K562 (cell line): ENCODE measurements around the gene EPB41L3. TPM values are rescaled to one million over a fixed set of nuclear protein-coding genes. Genes with fewer than 3 reads are reported as not detected.

Experiments
- ATAC-seq: fragments of 200-7000 bp; cut with Tn5 transposase; 3 replicates; pipeline ENCODE4 v1.9.1; 2020; ENCODE audit warnings: moderate library complexity
- BruUV-seq: library from RNA; stranded (reverse); fragments of 400-500 nt; replicated peaks from 2 replicates; lab custom pipeline; 2021; lab: Mats Ljungman, UMichigan
- CTCF ChIA-PET: fragments of 300-600 bp; formaldehyde crosslinking; extraction: SDS; loops from one replicate; lab custom pipeline; 2021; ENCODE audit warnings: low intra/inter-chr PET ratio; lab: Yijun Ruan, JAX
- POLR2A ChIA-PET: fragments of 300-600, 350-650 bp; sonication (Branson Sonifier 250); formaldehyde crosslinking; extraction: SDS; loops from one replicate; lab custom pipeline; 2021; ENCODE audit warnings: antibody characterized with exemption, inconsistent platforms; lab: Yijun Ruan, JAX
- DNase-seq, 4 experiments: peaks; one replicate each; pipeline versions ENCODE4 v3.0.0 to v3.0.0-alpha.2; 2011 to 2018; ENCODE audit warnings: low spot score in 3 of 4, mixed read lengths in 3 of 4; ENCODE audit errors: extremely low read depth in 1 of 4
- FAIRE-seq: peaks from 2 replicates; lab custom pipeline; 2011; peaks lifted over from hg19 to GRCh38; lab: Jason Lieb, UNC
- H2AFZ ChIP-seq: 2 replicates; pipeline ENCODE4 v1.6.0; 2011; ENCODE audit warnings: low read depth, low read length, control low read depth, inconsistent platforms
- H3K27ac ChIP-seq: fragments of 200-600 bp; 3 replicates; pipeline ENCODE4 v1.8.0; 2011; ENCODE audit warnings: low read depth, mild to moderate bottlenecking, control low read depth, inconsistent platforms, low read length, moderate library complexity, mixed read lengths; ENCODE audit errors: extremely low read depth
- H3K27me3 ChIP-seq, 2 experiments: fragments of 300-600 bp in 1 of 2; 2 replicates in 1 of 2; 3 replicates in 1 of 2; pipeline versions ENCODE4 v1.6.0 to v1.8.0; 2011; ENCODE audit warnings: inconsistent platforms in 2 of 2, low read length in 2 of 2, mild to moderate bottlenecking in 1 of 2, mixed read lengths in 1 of 2, moderate library complexity in 1 of 2; ENCODE audit not compliant: control insufficient read depth in 2 of 2, insufficient read depth in 2 of 2
- H3K36me3 ChIP-seq: fragments of 300-600 bp; 3 replicates; pipeline ENCODE4 v1.8.0; 2011; ENCODE audit warnings: mild to moderate bottlenecking, low read length, inconsistent platforms; ENCODE audit not compliant: control insufficient read depth, insufficient read depth
- H3K4me1 ChIP-seq, 2 experiments: fragments of 200-600 bp in 1 of 2; replicated peaks in 1 of 2; 2 replicates in 1 of 2; 3 replicates in 1 of 2; pipeline versions ENCODE4 v1.5.1 to v1.8.0; 2011; ENCODE audit warnings: inconsistent platforms in 2 of 2, low read length in 2 of 2, mild to moderate bottlenecking in 1 of 2, mixed read lengths in 1 of 2, moderate library complexity in 1 of 2; ENCODE audit not compliant: control insufficient read depth in 2 of 2, insufficient read depth in 2 of 2
- H3K4me2 ChIP-seq: 2 replicates; pipeline ENCODE4 v1.6.1; 2011; ENCODE audit warnings: low read length, control low read depth, inconsistent platforms, mixed read lengths; ENCODE audit not compliant: insufficient read depth
- H3K4me3 ChIP-seq: fragments of 200-600 bp; sonication (generic), shearing (Covaris generic); 2 replicates; pipeline ENCODE4 v1.5.1; 2016; ENCODE audit warnings: control low read depth, inconsistent platforms
- H3K79me2 ChIP-seq: fragments of 200-600 bp; 3 replicates; pipeline ENCODE4 v1.8.0; 2011; ENCODE audit warnings: low read length, inconsistent platforms; ENCODE audit not compliant: control insufficient read depth, insufficient read depth
- H3K9ac ChIP-seq, 2 experiments: 2 replicates each; pipeline versions ENCODE4 v1.6.0 to v1.6.1; 2011; ENCODE audit warnings: low read depth in 2 of 2, low read length in 2 of 2, control low read depth in 1 of 2, inconsistent platforms in 1 of 2, mild to moderate bottlenecking in 1 of 2, mixed read lengths in 1 of 2; ENCODE audit not compliant: insufficient read depth in 1 of 2
- H3K9me1 ChIP-seq: one replicate; pipeline ENCODE4 v1.6.0; 2011; ENCODE audit warnings: inconsistent platforms, mild to moderate bottlenecking, low read length, moderate library complexity; ENCODE audit not compliant: control insufficient read depth, insufficient read depth
- H3K9me3 ChIP-seq: replicated peaks from 2 replicates; pipeline ENCODE4 v1.5.1; 2011; ENCODE audit warnings: low read depth, low read length, inconsistent platforms; ENCODE audit not compliant: control insufficient read depth, insufficient read depth
- H4K20me1 ChIP-seq: replicated peaks from 2 replicates; pipeline ENCODE4 v1.6.1; 2011; ENCODE audit warnings: low read length, inconsistent platforms, mixed read lengths; ENCODE audit not compliant: control insufficient read depth, insufficient read depth
- CGGBP1 ChIP-seq: fragments of 250-450 bp; sonication (Bioruptor Pico); IDR thresholded peaks from 2 replicates; pipeline ENCODE4 v1.9.0; 2021; ENCODE audit warnings: mild to moderate bottlenecking
- CTCF ChIP-seq, 3 experiments: IDR thresholded peaks in 2 of 3; conservative IDR thresholded peaks in 1 of 3; 2 replicates each; pipeline ENCODE4 v1.5.1; 2011 to 2012; ENCODE audit warnings: low read length in 3 of 3, mild to moderate bottlenecking in 3 of 3, control low read depth in 2 of 3, improper control_type of control experiment in 1 of 3, inconsistent platforms in 1 of 3, low read depth in 1 of 3, mixed read lengths in 1 of 3, moderate library complexity in 1 of 3; ENCODE audit not compliant: insufficient read depth in 2 of 3
- EZH2 ChIP-seq: IDR thresholded peaks from 2 replicates; pipeline ENCODE4 v1.6.1; 2012; ENCODE audit warnings: low read depth, mild to moderate bottlenecking, inconsistent platforms, low read length, borderline replicate concordance
- MCM7 ChIP-seq, 2 experiments: fragments of 450-650 bp; IDR thresholded peaks; 2 replicates each; pipeline ENCODE4 v1.6.1; 2016 to 2018
- MIER1 ChIP-seq: fragments of 450-650 bp; IDR thresholded peaks from 2 replicates; pipeline ENCODE4 v1.6.1; 2016; ENCODE audit warnings: antibody characterized with exemption, mild to moderate bottlenecking, low read depth
- NFIC ChIP-seq: fragments of 450-650 bp; IDR thresholded peaks from 2 replicates; pipeline ENCODE4 v1.6.1; 2017; ENCODE audit warnings: mild to moderate bottlenecking, inconsistent platforms
- RBM22 ChIP-seq: fragments of 200-400 bp; formaldehyde crosslinking; IDR thresholded peaks from 2 replicates; pipeline ENCODE4 v1.6.1; 2018; ENCODE audit warnings: low read length, low read depth; ENCODE audit not compliant: poor library complexity, severe bottlenecking
- SETDB1 ChIP-seq: IDR thresholded peaks from one replicate; pipeline ENCODE4 v1.6.1; 2012; ENCODE audit warnings: low read length, control low read depth, inconsistent platforms
- TAF9B ChIP-seq: fragments of 450-650 bp; IDR thresholded peaks from 2 replicates; pipeline ENCODE4 v1.6.1; 2018; ENCODE audit warnings: mild to moderate bottlenecking; ENCODE audit not compliant: partially characterized antibody
- TEAD2 ChIP-seq: fragments of 450-650 bp; IDR thresholded peaks from 2 replicates; pipeline ENCODE4 v1.6.1; 2016; ENCODE audit warnings: missing genetic modification characterization, control low read depth, missing compliant biosample characterization
- USF1 ChIP-seq: sonication (generic); formaldehyde crosslinking; IDR thresholded peaks from 2 replicates; pipeline ENCODE4 v1.9.0; 2022; ENCODE audit warnings: mild to moderate bottlenecking, missing genetic modification reagents
- ZNF584 ChIP-seq: fragments of 200-800 bp; sonication (Bioruptor generic); IDR thresholded peaks from 2 replicates; pipeline ENCODE4 v1.6.1; 2016; ENCODE audit warnings: low read depth, mild to moderate bottlenecking, missing genetic modification characterization, missing compliant biosample characterization
- WGBS: fragments of 100-300 bp; shearing (Covaris generic); methylation state at CpG from one replicate; pipeline ENCODE4 v1.1.6; 2016; ENCODE audit warnings: low coverage, mixed read lengths; ENCODE audit not compliant: insufficient coverage; ENCODE audit errors: missing lambda C conversion rate; 5-methylcytosine and 5-hydroxymethylcytosine counted together
- in situ Hi-C: fragments of 300-500 bp; cut with MboI; formaldehyde crosslinking; loops from 4 replicates; pipeline ENCODE4 v1.15.0; 2018; ENCODE audit warnings: inconsistent platforms, mixed read lengths
- intact Hi-C: fragments of 100-400 bp; cut with micrococcal nuclease; formaldehyde crosslinking; loops from 2 replicates; pipeline ENCODE4 v1.14.2; 2022
- polyA plus RNA-seq, 8 experiments: library from polyadenylated mRNA; depleted of rRNA in 4 of 8; stranded (reverse) in 5 of 8; unstranded in 3 of 8; fragments of >200 nt; fragmentation: Nextera tagmentation in 2 of 8; fragmentation: Illumina TruSeq in 1 of 8; extraction: Ambion mirVana in 2 of 8; extraction: Trizol in 1 of 8; gene quantifications; 2 replicates each; pipeline versions ENCODE4 v1.2.1 to v1.2.3, GENCODE V29; 2011 to 2014; ENCODE audit warnings: inconsistent platforms in 1 of 8, missing spikeins in 1 of 8
- total RNA-seq, 7 experiments: library from RNA; depleted of rRNA in 6 of 7; stranded (reverse); fragments of >200 nt in 6 of 7; fragmentation: Illumina TruSeq in 2 of 7; extraction: Trizol in 2 of 7; gene quantifications; 2 replicates each; pipeline versions ENCODE4 v1.2.1 to v1.2.3, GENCODE V29; 2011 to 2021; ENCODE audit warnings: low replicate concordance in 1 of 7

EPB41L3 gene
- total and polyA plus RNA-seq, 9 of the 15 experiments (the other 6 are each of a cell fraction or from before 2014, with no cell fraction given) = 0.44 to 0.49 TPM; not detected in 7

GRCh38 chr18:5451871-5452270, 91.9 kb downstream of the EPB41L3 start:
- DNase-seq (no peak), FAIRE-seq (no peak), ATAC-seq (no peak)
- H2AFZ ChIP-seq = no peak overlapping the region
- no peak for TF ChIP-seq MCM7 (IDR thresholded peaks at IDR 0.05)
- TF ChIP-seq SETDB1 = no peak
- TF ChIP-seq MIER1 = no peak
- no peak for TF ChIP-seq ZNF584 (CRISPR knock-in tag)
- TF ChIP-seq RBM22 = no peak
- no peak for TF ChIP-seq CGGBP1
- TF ChIP-seq USF1 = no peak
- no peak for TF ChIP-seq TAF9B
- TF ChIP-seq EZH2 = no peak
- no peak for TF ChIP-seq NFIC
- no peak for TF ChIP-seq CTCF (IDR thresholded peaks at IDR 0.05 in 2 of 3, conservative IDR thresholded peaks at IDR 0.05 in 1 of 3; ENCODE audit: insufficient read depth in 2 of 3, low read depth in 1 of 3, low read length in 3 of 3)
- no peak for TF ChIP-seq TEAD2 (tag)
- in situ Hi-C loops = no loop called here
- no peak overlapping the region for H3K27ac ChIP-seq
- H3K79me2 ChIP-seq = no peaks in the 10 kb centered on the region
- BruUV-seq = no TSS peak
- no peaks in the 10 kb centered on the region for H3K36me3 ChIP-seq
- no peak overlapping the region for H3K4me2 ChIP-seq
- CTCF ChIA-PET = no interaction called here
- H3K9ac ChIP-seq = no peak overlapping the region
- intact Hi-C loops = no loop called here
- H3K9me1 ChIP-seq = no peaks in the 10 kb centered on the region
- no peak overlapping the region for H3K4me3 ChIP-seq
- POLR2A ChIA-PET = no interaction called here
- H4K20me1 ChIP-seq = no peaks in the 10 kb centered on the region
- no peaks in the 10 kb centered on the region for H3K4me1 ChIP-seq
- no peaks in the 10 kb centered on the region for H3K9me3 ChIP-seq
- H3K27me3 ChIP-seq = no peaks in the 10 kb centered on the region
- WGBS = under 1% methylated on average over 9 of the region's 9 CpGs
